HepG2 (cell line): ENCODE results near the gene NPEPL1. TPM values are rescaled to one million over a fixed set of nuclear protein-coding genes. Genes with fewer than 3 reads are reported as not detected.

Experiments used
- ATAC-seq: fragments of 200-7000 bp; cut with Tn5 transposase; 3 replicates; pipeline ENCODE4 v1.9.1; 2020; ENCODE audit warnings: mild to moderate bottlenecking, moderate library complexity
- BruUV-seq: library from RNA; stranded (reverse); fragments of 400-500 nt; replicated peaks from 2 replicates; lab custom pipeline; 2021; lab: Mats Ljungman, UMichigan
- CTCF ChIA-PET: fragments of 300-600 bp; formaldehyde crosslinking; extraction: SDS; loops from one replicate; lab custom pipeline; 2021; ENCODE audit warnings: low total read pairs, inconsistent platforms, low intra/inter-chr PET ratio; lab: Yijun Ruan, JAX
- POLR2A ChIA-PET: fragments of 350-600 bp; sonication (Branson Sonifier 250); formaldehyde crosslinking; loops from one replicate; lab custom pipeline; 2020; ENCODE audit warnings: antibody characterized with exemption, inconsistent platforms; lab: Yijun Ruan, JAX
- DNase-seq: peaks from one replicate; pipeline ENCODE4 v3.0.0-alpha.2; 2015; ENCODE audit warnings: low spot score
- FAIRE-seq: peaks from 3 replicates; lab custom pipeline; 2011; peaks lifted over from hg19 to GRCh38; lab: Jason Lieb, UNC
- H2AFZ ChIP-seq: one replicate; pipeline ENCODE4 v1.6.1; 2011; ENCODE audit warnings: low read length, inconsistent platforms
- H3K27ac ChIP-seq: fragments of 300-600 bp; 3 replicates; pipeline ENCODE4 v1.8.0; 2011; ENCODE audit warnings: mixed run types, mild to moderate bottlenecking, mixed read lengths, low read length, inconsistent platforms; ENCODE audit not compliant: insufficient read depth; ENCODE audit errors: extremely low read length
- H3K27me3 ChIP-seq, 2 experiments: fragments of 200-600 bp in 1 of 2; 2 replicates in 1 of 2; 3 replicates in 1 of 2; pipeline versions ENCODE4 v1.6.0 to v1.8.0; 2011; ENCODE audit warnings: low read length in 2 of 2, mild to moderate bottlenecking in 2 of 2, moderate library complexity in 2 of 2, inconsistent platforms in 1 of 2; ENCODE audit not compliant: insufficient read depth in 2 of 2, control insufficient read depth in 1 of 2
- H3K36me3 ChIP-seq, 2 experiments: fragments of 200-600 bp in 1 of 2; replicated peaks in 1 of 2; 2 replicates in 1 of 2; 3 replicates in 1 of 2; pipeline versions ENCODE4 v1.5.1 to v1.8.0; 2011; ENCODE audit warnings: low read length in 2 of 2, inconsistent platforms in 1 of 2; ENCODE audit not compliant: insufficient read depth in 2 of 2, control insufficient read depth in 1 of 2
- H3K4me1 ChIP-seq: 2 replicates; pipeline ENCODE4 v1.5.1; 2012; ENCODE audit warnings: low read length, inconsistent platforms; ENCODE audit not compliant: insufficient read depth
- H3K4me2 ChIP-seq: 2 replicates; pipeline ENCODE4 v1.6.0; 2011; ENCODE audit warnings: low read depth, low read length, inconsistent platforms
- H3K4me3 ChIP-seq, 3 experiments: fragments of 200-600 bp in 1 of 3; sonication (generic), shearing (Covaris generic) in 1 of 3; replicated peaks in 1 of 3; 2 replicates each; pipeline ENCODE4 v1.5.1; 2011 to 2016; ENCODE audit warnings: low read length in 3 of 3, inconsistent platforms in 2 of 3, low read depth in 2 of 3, mild to moderate bottlenecking in 2 of 3, control low read depth in 1 of 3, mixed read lengths in 1 of 3; ENCODE audit not compliant: insufficient read depth in 1 of 3
- H3K79me2 ChIP-seq: one replicate; pipeline ENCODE4 v1.6.1; 2011; ENCODE audit warnings: low read length, inconsistent platforms; ENCODE audit not compliant: insufficient read depth
- H3K9ac ChIP-seq: 2 replicates; pipeline ENCODE4 v1.6.0; 2011; ENCODE audit warnings: mild to moderate bottlenecking, low read depth, low read length, inconsistent platforms; ENCODE audit not compliant: insufficient read depth
- H3K9me3 ChIP-seq: 2 replicates; pipeline ENCODE4 v1.5.1; 2012; ENCODE audit warnings: mild to moderate bottlenecking, low read length
- H4K20me1 ChIP-seq: 2 replicates; pipeline ENCODE4 v1.6.0; 2011; ENCODE audit warnings: inconsistent platforms, mild to moderate bottlenecking, low read length, moderate library complexity; ENCODE audit not compliant: insufficient read depth
- EHMT2 ChIP-seq: fragments of 200-600 bp; sonication (generic); IDR thresholded peaks from 2 replicates; pipeline ENCODE4 v1.7.0; 2017; ENCODE audit warnings: antibody characterized with exemption, low read depth, low read length, borderline replicate concordance
- KLF12 ChIP-seq: sonication (generic); formaldehyde crosslinking; IDR thresholded peaks from 2 replicates; pipeline ENCODE4 v1.4.0; 2020; ENCODE audit warnings: missing genetic modification reagents, borderline replicate concordance
- KMT2B ChIP-seq: IDR thresholded peaks from 2 replicates; pipeline ENCODE4 v1.6.1; 2016; ENCODE audit warnings: missing genetic modification reagents, missing compliant biosample characterization
- MAFF ChIP-seq: IDR thresholded peaks from 2 replicates; pipeline ENCODE4 v1.6.1; 2011; ENCODE audit warnings: low read depth, low read length, improper control_type of control experiment
- NCOR1 ChIP-seq: fragments of 200-600 bp; sonication (generic); IDR thresholded peaks from 2 replicates; pipeline ENCODE4 v1.7.0; 2017; ENCODE audit warnings: antibody characterized with exemption, low read length, borderline replicate concordance
- RARA ChIP-seq: IDR thresholded peaks from 2 replicates; pipeline ENCODE4 v1.6.1; 2016; ENCODE audit warnings: missing genetic modification reagents, missing compliant biosample characterization
- RFX3 ChIP-seq: IDR thresholded peaks from 2 replicates; pipeline ENCODE4 v1.6.1; 2016; ENCODE audit warnings: missing biosample characterization, missing genetic modification reagents
- TCF12 ChIP-seq, 2 experiments: fragments of 450-650 bp in 1 of 2; sonication (generic) in 1 of 2; formaldehyde crosslinking in 1 of 2; IDR thresholded peaks; 2 replicates each; pipeline versions ENCODE4 v1.6.1 to v1.8.0; 2017 to 2022; ENCODE audit warnings: antibody characterized with exemption in 1 of 2, mild to moderate bottlenecking in 1 of 2, missing genetic modification reagents in 1 of 2, moderate library complexity in 1 of 2
- TSC22D2 ChIP-seq: sonication (generic); formaldehyde crosslinking; IDR thresholded peaks from 2 replicates; pipeline ENCODE4 v1.5.1; 2020; ENCODE audit warnings: missing genetic modification reagents, mild to moderate bottlenecking, borderline replicate concordance
- ZNF281 ChIP-seq: sonication (generic); formaldehyde crosslinking; IDR thresholded peaks from 2 replicates; pipeline ENCODE4 v1.4.0; 2020; ENCODE audit warnings: missing genetic modification reagents, borderline replicate concordance
- WGBS: methylation state at CpG from one replicate; pipeline ENCODE4 v1.1.6; 2017; ENCODE audit warnings: low lambda C conversion rate; 5-methylcytosine and 5-hydroxymethylcytosine counted together
- in situ Hi-C: cut with HindIII; loops from 2 replicates; pipeline ENCODE4 v1.10.0; 2017; ENCODE audit warnings: low pct_unique_long_range_greater_than_20kb; ENCODE audit not compliant: extremely low pct_ligation_motif_present
- intact Hi-C: fragments of 100-400 bp; cut with micrococcal nuclease; formaldehyde crosslinking; loops from one replicate; pipeline ENCODE4 v1.10.0; 2022; ENCODE audit not compliant: unreplicated experiment
- polyA plus RNA-seq, 8 experiments: library from polyadenylated mRNA; depleted of rRNA in 3 of 8; stranded (reverse) in 7 of 8; unstranded in 1 of 8; fragments of >200 nt; fragmentation: Illumina TruSeq in 4 of 8; extraction: Trizol in 4 of 8; gene quantifications; 2 replicates each; pipeline versions ENCODE4 v1.2.1 to v1.2.3, GENCODE V29; 2011 to 2016; ENCODE audit warnings: low read depth in 4 of 8, missing spikeins in 1 of 8, mixed read lengths in 1 of 8; ENCODE audit not compliant: insufficient read depth in 1 of 8
- total RNA-seq, 5 experiments: library from RNA; depleted of rRNA; stranded (reverse); fragments of >200 nt; fragmentation: Illumina TruSeq; extraction: Trizol; gene quantifications; 2 replicates each; pipeline ENCODE4 v1.2.3, GENCODE V29; 2016; ENCODE audit warnings: low read depth in 1 of 5

NPEPL1 gene
- total and polyA plus RNA-seq, 2 of the 13 experiments (the other 11 are each of a cell fraction or from before 2014, with no cell fraction given) = 4.1 to 7.5 TPM

- no peaks in the 10 kb centered on the region for H3K79me2 ChIP-seq
- FAIRE-seq (no peak), ATAC-seq (no peak; the same call in 2 of the 3 replicates)
- no peak overlapping the region for H3K4me3 ChIP-seq
- BruUV-seq = no TSS peak
- intact Hi-C loops = no loop called here
- TF ChIP-seq KMT2B (CRISPR knock-in tag) (no peak), KLF12 (no peak), MAFF (no peak), EHMT2 (no peak), ZNF281 (no peak), RFX3 (CRISPR knock-in tag) (no peak), TCF12 (IDR thresholded peaks at IDR 0.05) (no peak), TCF12 (CRISPR knock-in tag; IDR thresholded peaks at IDR 0.05) (no peak), RARA (CRISPR knock-in tag) (no peak), TSC22D2 (CRISPR knock-in tag) (no peak), NCOR1 (no peak)
- TF ChIP-seq, all 625 proteins: peak for 0
- Histone ChIP-seq H3K9ac (no peak overlapping the region), H3K4me2 (no peak overlapping the region), H3K27me3 (no peaks in the 10 kb centered on the region; a peak in 1 of 5 replicates), H3K9me3 (no peaks in the 10 kb centered on the region), H2AFZ (no peak overlapping the region), H3K4me1 (no peaks in the 10 kb centered on the region), H4K20me1 (no peaks in the 10 kb centered on the region), H3K36me3 (peaks cover 13 to 23% of the 10 kb centered on the region in 2 experiments), H3K27ac (no peak overlapping the region)
- no peak for DNase-seq
- POLR2A ChIA-PET = no interaction called here
- WGBS = 96% methylated on average over 11 of the region's 11 CpGs
- in situ Hi-C loops = no loop called here
- CTCF ChIA-PET = no interaction called here
Measured at GRCh38 chr20:58682656-58683531, 9.7 kb upstream of the NPEPL1 start.
